RKO (cell line): Measurements from ENCODE around the gene GALNTL6.
"Not testable (repeated sequence)": the region's sequence is repeated elsewhere in the genome, so short reads cannot be mapped to it uniquely, and the experiment has no call there.

ENCODE experiments used
- DNase-seq: peaks from one replicate; pipeline ENCODE4 v3.0.0-alpha.2; 2016; ENCODE audit warnings: low spot score

Gene GALNTL6

DNA sequence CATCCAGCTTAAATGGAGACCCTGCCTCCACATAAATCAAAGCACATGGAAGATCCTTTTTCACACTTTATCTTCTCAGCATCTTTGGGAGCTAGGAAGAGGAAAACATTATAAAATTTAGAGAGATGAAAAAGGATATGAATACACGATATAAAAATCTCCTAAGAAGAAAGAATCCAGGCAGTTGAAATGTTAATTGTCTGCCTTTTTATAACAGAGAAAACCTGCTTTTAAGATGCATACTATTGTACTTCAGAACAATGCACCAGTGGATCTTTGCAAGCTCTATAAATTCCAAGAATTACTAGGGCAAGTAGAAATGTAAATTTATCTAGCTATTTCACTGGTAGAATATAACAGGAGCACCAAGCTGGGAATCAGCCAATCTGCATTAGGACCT lies 1055.1 kb downstream of the GALNTL6 start:
- DNase-seq = no peak

- DNase-seq = no peak
These were observed 1056.5 kb downstream of the GALNTL6 start for GRCh38 chr4:172869621-172870268.

- no peak for DNase-seq
These were observed 1058.2 kb downstream of the GALNTL6 start for GRCh38 chr4:172871381-172871780.

- DNase-seq = no peak
These were observed 1061.7 kb downstream of the GALNTL6 start for GRCh38 chr4:172874944-172875343.

DNA sequence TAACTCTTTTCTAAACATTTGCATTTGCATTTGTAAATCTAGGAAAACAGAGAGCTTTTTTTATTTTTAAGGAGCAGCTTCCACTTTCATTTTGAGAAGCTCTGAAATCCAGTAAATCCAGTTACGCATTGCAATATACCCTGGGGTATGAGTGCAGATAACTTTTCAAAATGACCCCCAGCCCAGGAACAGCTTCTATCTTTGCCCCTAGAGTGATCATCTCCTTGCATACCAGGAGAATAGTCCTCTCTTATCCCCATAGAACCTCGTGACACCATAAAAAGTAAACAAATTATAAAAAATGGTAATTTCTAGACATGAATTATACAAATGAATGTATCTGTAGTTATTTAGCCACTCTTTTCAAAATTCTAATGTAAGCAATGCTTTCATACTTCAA lies 1063.2 kb downstream of the GALNTL6 start:
- DNase-seq = no peak

GRCh38 chr4:172881645-172882044 lies 1068.4 kb downstream of the GALNTL6 start:
- DNase-seq = no peak

GRCh38 chr4:172887358-172887757 lies 1074.2 kb downstream of the GALNTL6 start:
- not testable (repeated sequence) for DNase-seq

- DNase-seq = no peak
These were observed 1074.8 kb downstream of the GALNTL6 start for GRCh38 chr4:172887959-172888358.

- no peak for DNase-seq
These were observed 1079.1 kb downstream of the GALNTL6 start for GRCh38 chr4:172892300-172892699.

DNA sequence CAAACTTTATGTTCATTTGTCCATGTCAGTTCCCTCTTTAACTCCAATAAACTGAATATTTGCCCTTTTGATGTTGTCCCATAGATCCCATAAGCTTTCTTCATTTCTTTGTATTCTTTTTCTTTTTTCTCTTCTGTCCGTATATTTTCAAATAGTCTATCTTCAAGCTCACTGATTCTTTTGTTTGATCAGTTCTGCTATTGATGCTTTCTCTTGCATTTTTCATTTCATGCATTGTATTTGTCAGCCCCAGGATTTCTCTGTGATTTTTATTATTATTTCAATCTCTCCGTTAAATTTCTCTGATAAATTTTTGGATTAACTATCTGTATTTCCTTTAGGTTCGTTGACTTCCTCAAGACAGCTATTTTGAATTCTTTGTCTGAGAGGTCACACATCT lies 1082.5 kb downstream of the GALNTL6 start:
- DNase-seq = no peak

DNA sequence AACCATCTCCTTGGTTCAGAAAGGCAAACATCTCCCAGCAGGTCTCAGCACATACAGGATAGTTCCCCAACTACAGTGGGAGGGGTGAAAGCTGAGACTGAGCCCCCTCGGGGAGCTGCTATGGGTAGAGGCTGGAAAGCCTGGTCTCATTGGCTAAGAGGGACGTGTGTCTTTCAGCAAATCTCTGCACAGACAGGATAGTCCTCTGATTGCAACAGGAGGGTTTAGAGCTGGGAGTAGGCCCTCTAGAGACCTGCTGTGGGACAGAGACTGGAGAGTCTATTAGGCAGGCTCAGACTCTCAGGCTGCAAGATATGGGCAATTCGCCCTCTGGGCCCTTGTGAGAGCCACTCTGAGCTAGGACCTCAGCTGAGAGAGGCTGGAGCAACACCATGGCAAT lies 1083.8 kb downstream of the GALNTL6 start:
- DNase-seq = no peak

DNA sequence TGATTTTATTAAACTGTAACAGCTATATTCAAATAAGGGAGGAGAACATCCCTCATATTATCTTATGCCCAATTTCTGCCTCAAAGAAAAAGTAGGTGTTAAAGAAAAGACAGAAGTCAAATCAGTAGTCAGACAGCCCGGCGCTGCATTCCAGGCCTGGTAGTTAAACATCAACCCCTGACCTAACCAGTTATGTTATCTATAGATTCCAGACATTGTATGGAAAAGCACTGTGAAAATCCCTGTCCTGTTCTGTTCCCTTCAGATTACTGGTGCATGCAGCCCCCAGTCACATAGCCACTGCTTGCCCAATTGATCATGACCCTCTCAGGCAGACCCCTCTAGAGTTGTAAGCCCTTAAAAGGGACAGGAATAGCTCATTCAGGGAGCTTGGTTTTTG lies 1085.5 kb downstream of the GALNTL6 start:
- DNase-seq = no peak

GRCh38 chr4:172899861-172900260 lies 1086.7 kb downstream of the GALNTL6 start:
- DNase-seq = no peak

DNA sequence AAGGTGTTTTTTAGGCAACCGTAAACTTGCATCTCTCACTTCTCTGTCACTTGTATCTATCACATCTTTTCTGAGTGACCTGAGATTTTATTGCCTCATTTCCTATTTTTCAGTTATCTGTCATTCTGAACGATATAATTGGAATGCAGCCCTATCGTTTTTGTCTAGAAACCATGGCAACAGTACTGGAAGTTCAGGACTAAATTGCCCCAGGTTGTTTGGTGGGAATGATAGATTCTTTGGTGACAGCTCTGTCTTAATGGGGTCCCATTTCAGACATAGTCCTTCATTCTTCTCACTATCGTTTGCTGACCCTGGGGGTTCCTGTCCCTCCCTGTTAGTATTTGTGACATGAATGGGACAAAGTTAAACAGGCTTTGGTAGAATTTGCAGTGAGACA lies 1087.7 kb downstream of the GALNTL6 start:
- DNase-seq = no peak

DNA sequence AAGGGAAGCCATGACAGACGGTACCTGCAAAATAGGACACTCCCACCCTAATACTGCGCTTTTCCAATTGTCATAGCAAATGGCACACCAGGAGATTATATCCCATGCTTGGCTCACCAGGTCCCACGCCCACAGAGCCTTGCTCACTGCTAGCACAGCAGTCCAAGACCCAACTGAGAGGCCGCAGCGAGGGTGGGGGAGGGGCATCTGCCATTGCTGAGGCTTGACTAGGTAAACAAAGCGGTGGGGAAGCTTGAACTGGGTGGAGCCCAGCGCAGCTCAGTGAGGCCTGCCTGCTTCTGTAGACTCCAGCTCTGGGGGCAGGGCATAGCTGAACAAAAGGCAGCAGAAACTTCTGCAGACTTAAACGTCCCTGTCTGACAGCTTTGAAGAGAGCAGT lies 1099.3 kb downstream of the GALNTL6 start:
- DNase-seq = not testable (repeated sequence)

- DNase-seq = not testable (repeated sequence)
These were observed 1104.2 kb downstream of the GALNTL6 start for GRCh38 chr4:172917403-172917802.

- DNase-seq = no peak
These were observed 1106.1 kb downstream of the GALNTL6 start for GRCh38 chr4:172919269-172919668.

GRCh38 chr4:172927096-172927814 lies 1114.1 kb downstream of the GALNTL6 start:
- DNase-seq = no peak

DNA sequence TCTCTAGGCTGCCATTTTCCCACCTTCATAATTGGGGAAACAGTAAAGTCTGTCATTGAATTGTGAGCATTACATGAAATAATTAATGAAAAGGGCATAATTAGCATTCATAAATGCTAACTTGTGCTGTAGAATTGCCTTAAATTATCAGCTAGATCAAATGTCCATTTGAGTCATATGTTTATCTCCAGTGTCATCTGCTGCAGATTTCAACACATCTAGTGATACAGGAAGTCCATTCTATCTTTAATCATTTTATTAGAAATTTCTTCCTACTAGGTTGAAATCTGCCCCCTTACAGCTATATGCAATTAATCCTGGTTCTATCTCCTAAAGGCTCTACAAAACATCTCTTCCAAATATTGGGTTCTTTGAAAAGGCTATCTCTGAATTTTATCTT lies 1115.1 kb downstream of the GALNTL6 start:
- DNase-seq = no peak

DNA sequence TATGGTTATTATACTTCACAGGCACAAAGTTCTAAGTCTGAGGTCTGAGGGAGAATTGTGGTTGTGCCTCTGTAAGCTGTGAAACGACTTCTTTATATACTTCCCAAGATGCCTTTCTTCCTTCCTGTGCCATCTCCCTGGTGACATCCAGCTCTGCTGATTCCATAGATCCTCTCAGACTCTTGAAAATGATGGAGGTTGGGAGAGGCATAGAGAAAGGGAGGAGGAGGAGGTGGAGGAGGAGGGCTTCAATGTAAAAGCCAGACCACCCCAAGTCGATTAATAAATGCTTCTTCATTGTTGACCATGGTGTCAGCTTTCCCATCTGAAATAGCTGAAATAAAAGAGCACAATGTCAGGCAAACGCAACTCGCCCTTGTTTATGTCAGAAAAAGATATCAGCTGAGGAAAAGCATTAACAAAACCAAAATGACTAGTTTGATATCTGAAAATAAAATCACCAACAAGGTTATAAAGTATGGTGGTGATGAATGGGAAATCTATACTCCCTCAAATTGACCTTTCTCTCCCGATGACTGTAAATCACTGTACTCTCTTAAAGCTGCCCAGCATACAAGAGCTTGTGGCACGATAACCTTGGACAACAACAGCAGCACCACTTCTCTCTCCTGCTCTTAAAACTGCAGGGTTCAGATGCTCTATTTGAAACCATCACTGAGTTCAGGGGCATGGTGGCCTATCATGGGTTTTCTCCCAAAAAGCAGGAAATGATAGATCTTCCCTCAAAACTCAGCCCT lies 1125.0 kb downstream of the GALNTL6 start:
- no peak for DNase-seq

DNA sequence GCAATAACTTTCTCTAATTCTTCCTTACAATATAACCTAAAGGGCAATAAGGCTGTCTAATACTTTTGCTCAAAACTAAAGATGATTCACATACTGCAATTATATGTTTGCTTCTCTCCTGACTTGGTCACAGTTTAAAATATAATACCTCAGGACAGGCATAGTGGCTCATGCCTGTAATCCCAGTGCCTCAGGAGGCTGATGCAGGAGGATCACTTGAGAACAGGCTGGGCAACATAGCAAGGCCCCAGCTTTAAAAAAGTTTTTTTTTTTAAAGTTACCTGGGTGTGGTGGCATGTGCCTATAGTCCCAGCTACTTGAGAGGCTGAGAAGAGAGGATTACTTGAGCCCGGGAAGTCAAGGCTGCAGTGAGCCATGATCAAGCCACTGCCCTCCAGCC lies 1125.7 kb downstream of the GALNTL6 start:
- DNase-seq = no peak

- DNase-seq = no peak
These were observed 1129.6 kb downstream of the GALNTL6 start for GRCh38 chr4:172942840-172943239.

- DNase-seq = no peak
These were observed 1132.4 kb downstream of the GALNTL6 start for GRCh38 chr4:172945611-172946010.
